ENCODE data around the gene ATP7B.
"Not testable (repeated sequence)": the region's sequence is repeated elsewhere in the genome, so short reads cannot be mapped to it uniquely, and the experiment has no call there.

ATP7B gene

GRCh38 chr13:52006523-52007245 lies 4.6 kb downstream of the ATP7B start:
- no peak for DNase-seq (ENCODE audit: low spot score)

GRCh38 chr13:52005841-52006522 lies 5.3 kb downstream of the ATP7B start:
- DNase-seq (ENCODE audit: low spot score): no peak

- DNase-seq (ENCODE audit: low spot score): no peak
Observed at GRCh38 chr13:52004511-52005170, 6.6 kb downstream of the ATP7B start.

- no peak for DNase-seq (ENCODE audit: low spot score)
Observed at GRCh38 chr13:52003541-52003940, 7.7 kb downstream of the ATP7B start.

GRCh38 chr13:52002361-52002760 lies 8.9 kb downstream of the ATP7B start:
- no peak for DNase-seq (ENCODE audit: low spot score)

- peak; percentile 56 for DNase-seq (ENCODE audit: low spot score)
Observed at GRCh38 chr13:52001120-52001731, 10.0 kb downstream of the ATP7B start.

GRCh38 chr13:51999921-52000320 lies 11.3 kb downstream of the ATP7B start:
- DNase-seq (ENCODE audit: low spot score): no peak

GRCh38 chr13:51999510-51999911 lies 11.7 kb downstream of the ATP7B start:
- DNase-seq (ENCODE audit: low spot score): no peak

GRCh38 chr13:51998723-51999509 lies 12.3 kb downstream of the ATP7B start:
- no peak for DNase-seq (ENCODE audit: low spot score)

GRCh38 chr13:51997641-51998330 lies 13.5 kb downstream of the ATP7B start:
- no peak for DNase-seq (ENCODE audit: low spot score)

GRCh38 chr13:51997186-51997585 lies 14.1 kb downstream of the ATP7B start:
- no peak for DNase-seq (ENCODE audit: low spot score)

- DNase-seq (ENCODE audit: low spot score): no peak
Observed at GRCh38 chr13:51996641-51997040, 14.6 kb downstream of the ATP7B start.

- DNase-seq (ENCODE audit: low spot score): no peak
Observed at GRCh38 chr13:51995677-51996551, 15.3 kb downstream of the ATP7B start.

- DNase-seq (ENCODE audit: low spot score): no peak
Observed at GRCh38 chr13:51993713-51994112, 17.5 kb downstream of the ATP7B start.

- no peak for DNase-seq (ENCODE audit: low spot score)
Observed at GRCh38 chr13:51988988-51989618, 22.1 kb downstream of the ATP7B start.

GRCh38 chr13:51984904-51985303 lies 26.3 kb downstream of the ATP7B start:
- not testable (repeated sequence) for DNase-seq (ENCODE audit: low spot score)

- not testable (repeated sequence) for DNase-seq (ENCODE audit: low spot score)
Observed at GRCh38 chr13:51983292-51983691, 28.0 kb downstream of the ATP7B start.

- no peak for DNase-seq (ENCODE audit: low spot score)
Observed at GRCh38 chr13:51981355-51981754, 29.9 kb downstream of the ATP7B start.

- DNase-seq (ENCODE audit: low spot score): no peak
Observed at GRCh38 chr13:51980908-51981307, 30.3 kb downstream of the ATP7B start.

Data from kidney capillary endothelial cell (primary cell).